HepG2 (cell line): ENCODE results near the gene CNFN. TPM values are rescaled to one million over a fixed set of nuclear protein-coding genes. Genes with fewer than 3 reads are reported as not detected.
A peak's percentile ranks its signal among the peaks of the same experiment; 100 is the strongest.

ENCODE experiments used
- E2F5 ChIP-seq: sonication (generic); formaldehyde crosslinking; conservative IDR thresholded peaks from 2 replicates; pipeline ENCODE4 v1.4.0; 2020; ENCODE audit warnings: missing genetic modification reagents
- FLYWCH1 ChIP-seq: sonication (generic); formaldehyde crosslinking; IDR thresholded peaks from 2 replicates; pipeline ENCODE4 v1.8.1; 2023; ENCODE audit warnings: mild to moderate bottlenecking, missing genetic modification reagents
- FOSL2 ChIP-seq: sonication (generic); formaldehyde crosslinking; IDR thresholded peaks from 2 replicates; pipeline ENCODE4 v1.4.0; 2020; ENCODE audit warnings: missing genetic modification reagents
- FOXA1 ChIP-seq, 2 experiments: fragments of 450-650 bp in 1 of 2; sonication (generic) in 1 of 2; formaldehyde crosslinking in 1 of 2; IDR thresholded peaks; 2 replicates each; pipeline versions ENCODE4 v1.4.0 to v1.6.1; 2016 to 2020; ENCODE audit warnings: missing genetic modification reagents in 1 of 2
- FOXA3 ChIP-seq: IDR thresholded peaks from 2 replicates; pipeline ENCODE4 v1.6.1; 2016; ENCODE audit warnings: missing genetic modification reagents, missing compliant biosample characterization
- GTF3A ChIP-seq: sonication (generic); formaldehyde crosslinking; conservative IDR thresholded peaks from 2 replicates; pipeline ENCODE4 v1.4.0; 2020; ENCODE audit warnings: mild to moderate bottlenecking, missing genetic modification reagents
- HDAC2 ChIP-seq: sonication (generic); formaldehyde crosslinking; IDR thresholded peaks from 2 replicates; pipeline ENCODE4 v1.4.0; 2020; ENCODE audit warnings: missing genetic modification reagents
- HNF1B ChIP-seq: sonication (generic); formaldehyde crosslinking; IDR thresholded peaks from 2 replicates; pipeline ENCODE4 v1.5.1; 2020; ENCODE audit warnings: mild to moderate bottlenecking, moderate library complexity, missing genetic modification reagents
- HOXA9 ChIP-seq: sonication (generic); formaldehyde crosslinking; IDR thresholded peaks from 2 replicates; pipeline ENCODE4 v1.8.1; 2022; ENCODE audit warnings: missing genetic modification reagents, mild to moderate bottlenecking, moderate library complexity, borderline replicate concordance
- RBM22 ChIP-seq: fragments of 200-400 bp; formaldehyde crosslinking; optimal IDR thresholded peaks from 2 replicates; pipeline ENCODE3; 2017; ENCODE audit warnings: mild to moderate bottlenecking, low read length, moderate library complexity
- SALL1 ChIP-seq: sonication (generic); formaldehyde crosslinking; IDR thresholded peaks from 2 replicates; pipeline ENCODE4 v1.8.0; 2022; ENCODE audit warnings: mild to moderate bottlenecking, missing genetic modification reagents
- SNRNP70 ChIP-seq: fragments of 200-400 bp; formaldehyde crosslinking; IDR thresholded peaks from 2 replicates; pipeline ENCODE4 v1.6.1; 2017; ENCODE audit warnings: mild to moderate bottlenecking, low read depth, low read length, moderate library complexity
- STAG1 ChIP-seq: sonication (generic); formaldehyde crosslinking; IDR thresholded peaks from 2 replicates; pipeline ENCODE4 v1.4.0; 2020; ENCODE audit warnings: missing genetic modification reagents
- ZFP91 ChIP-seq: sonication (generic); formaldehyde crosslinking; IDR thresholded peaks from 2 replicates; pipeline ENCODE4 v1.9.0; 2022; ENCODE audit warnings: missing genetic modification reagents, mild to moderate bottlenecking, borderline replicate concordance
- ZNF24 ChIP-seq: fragments of 450-650 bp; IDR thresholded peaks from 2 replicates; pipeline ENCODE4 v1.6.1; 2017; ENCODE audit warnings: antibody characterized with exemption, mild to moderate bottlenecking
- ZNF292 ChIP-seq: sonication (generic); formaldehyde crosslinking; IDR thresholded peaks from 2 replicates; pipeline ENCODE4 v1.8.1; 2022; ENCODE audit warnings: mild to moderate bottlenecking, low read depth, missing genetic modification reagents, borderline replicate concordance
- ZNF605 ChIP-seq: sonication (generic); formaldehyde crosslinking; IDR thresholded peaks from 2 replicates; pipeline ENCODE4 v1.8.0; 2022; ENCODE audit warnings: mild to moderate bottlenecking, missing genetic modification reagents
- ZNF678 ChIP-seq: sonication (generic); formaldehyde crosslinking; IDR thresholded peaks from 2 replicates; pipeline ENCODE4 v1.4.0; 2020; ENCODE audit warnings: mild to moderate bottlenecking, missing genetic modification reagents
- ZNF788 ChIP-seq: sonication (generic); formaldehyde crosslinking; IDR thresholded peaks from 2 replicates; pipeline ENCODE4 v1.5.0; 2020; ENCODE audit warnings: mild to moderate bottlenecking, missing genetic modification reagents, borderline replicate concordance
- polyA plus RNA-seq, 8 experiments: library from polyadenylated mRNA; depleted of rRNA in 3 of 8; stranded (reverse) in 7 of 8; unstranded in 1 of 8; fragments of >200 nt; fragmentation: Illumina TruSeq in 4 of 8; extraction: Trizol in 4 of 8; gene quantifications; 2 replicates each; pipeline versions ENCODE4 v1.2.1 to v1.2.3, GENCODE V29; 2011 to 2016; ENCODE audit warnings: low read depth in 4 of 8, missing spikeins in 1 of 8, mixed read lengths in 1 of 8; ENCODE audit not compliant: insufficient read depth in 1 of 8
- total RNA-seq, 5 experiments: library from RNA; depleted of rRNA; stranded (reverse); fragments of >200 nt; fragmentation: Illumina TruSeq; extraction: Trizol; gene quantifications; 2 replicates each; pipeline ENCODE4 v1.2.3, GENCODE V29; 2016; ENCODE audit warnings: low read depth in 1 of 5

The CNFN gene
- total and polyA plus RNA-seq, 2 of the 13 experiments (the other 11 are each of a cell fraction or from before 2014, with no cell fraction given), result 0.35 to 1.1 TPM

GRCh38 chr19:42420055-42420544 lies 30.0 kb upstream of the CNFN start (continued):
- TF ChIP-seq ZFP91, result 0 out of 2 replicates have a peak, but pooled peaks have one; percentile 14
- peak; percentile 48 for TF ChIP-seq FOSL2 (CRISPR knock-in tag)
- TF ChIP-seq SNRNP70, result no peak
- 0 out of 2 replicates have a peak, but pooled peaks have one; percentile 23 for TF ChIP-seq HNF1B (CRISPR knock-in tag)
- no peak for TF ChIP-seq ZNF605 (CRISPR knock-in tag)
- peak; percentile 71 for TF ChIP-seq STAG1 (CRISPR knock-in tag)
- TF ChIP-seq ZNF24, result no peak
- no peak for TF ChIP-seq HOXA9
- TF ChIP-seq GTF3A (CRISPR knock-in tag), result no peak
- peak; percentile 72; the same call in 1 of the 2 replicates for TF ChIP-seq HDAC2 (CRISPR knock-in tag)
- TF ChIP-seq ZNF292, result no peak
- TF ChIP-seq SALL1 (CRISPR knock-in tag), result peak; percentile 71
- TF ChIP-seq ZNF788 (CRISPR knock-in tag), result peak; percentile 67; the same call in 1 of the 2 replicates
- no peak for TF ChIP-seq FLYWCH1
- no peak for TF ChIP-seq E2F5 (CRISPR knock-in tag)
- TF ChIP-seq FOXA3 (CRISPR knock-in tag), result peak; percentile 49
- TF ChIP-seq ZNF678, result no peak
- TF ChIP-seq FOXA1 (IDR thresholded peaks at IDR 0.05), result no peak
- TF ChIP-seq FOXA1 (CRISPR knock-in tag; IDR thresholded peaks at IDR 0.05), result peak; percentile 51; the same call in 1 of the 2 replicates
- TF ChIP-seq RBM22, result no peak
